OCI-LY7 (cell line): ENCODE results near the gene TPCN2. TPM values are rescaled to one million over a fixed set of nuclear protein-coding genes. Genes with fewer than 3 reads are reported as not detected.

Source experiments
- BruUV-seq: library from RNA; stranded (reverse); fragments of 400-500 nt; replicated peaks from 2 replicates; lab custom pipeline; 2021; lab: Mats Ljungman, UMichigan
- CTCF ChIA-PET: fragments of 300-600 bp; sonication (Branson Sonifier 250); formaldehyde crosslinking; loops from one replicate; lab custom pipeline; 2022; ENCODE audit warnings: antibody characterized with exemption; ENCODE audit not compliant: unreplicated experiment; lab: Charles Lee
- POLR2A ChIA-PET: fragments of 300-600 bp; sonication (Branson Sonifier 250); formaldehyde crosslinking; loops from one replicate; lab custom pipeline; 2022; ENCODE audit warnings: antibody characterized with exemption; lab: Charles Lee
- DNase-seq: peaks from one replicate; pipeline ENCODE4 v3.0.0-alpha.2; 2015; ENCODE audit warnings: low spot score
- H2AFZ ChIP-seq: fragments of 200-600 bp; sonication (generic), shearing (Covaris generic); 2 replicates; pipeline ENCODE4 v1.6.1; 2014; ENCODE audit warnings: mild to moderate bottlenecking, antibody characterized with exemption, low read length, moderate library complexity
- H3K27ac ChIP-seq: fragments of 200-600 bp; sonication (generic); 2 replicates; pipeline ENCODE4 v1.5.1; 2014; ENCODE audit warnings: mixed run types, low read depth, mild to moderate bottlenecking, moderate library complexity, low read length, inconsistent platforms; ENCODE audit not compliant: poor library complexity, severe bottlenecking
- H3K36me3 ChIP-seq: fragments of 200-600 bp; sonication (generic); 2 replicates; pipeline ENCODE4 v1.6.1; 2014; ENCODE audit warnings: mild to moderate bottlenecking, antibody characterized with exemption, low read length, moderate library complexity, mixed read lengths; ENCODE audit not compliant: insufficient read depth
- H3K4me1 ChIP-seq: fragments of 200-600 bp; sonication (generic); 2 replicates; pipeline ENCODE4 v1.5.1; 2014; ENCODE audit warnings: mild to moderate bottlenecking, low read length; ENCODE audit not compliant: insufficient read depth, poor library complexity, severe bottlenecking
- H3K4me2 ChIP-seq: fragments of 200-600 bp; sonication (generic); 2 replicates; pipeline ENCODE4 v1.6.1; 2014; ENCODE audit warnings: mild to moderate bottlenecking, low read length
- H3K4me3 ChIP-seq: fragments of 200-600 bp; sonication (generic); 2 replicates; pipeline ENCODE4 v1.5.1; 2014; ENCODE audit warnings: mild to moderate bottlenecking, low read depth, low read length; ENCODE audit not compliant: poor library complexity, severe bottlenecking
- H3K79me2 ChIP-seq: fragments of 200-600 bp; sonication (generic); 2 replicates; pipeline ENCODE4 v1.6.1; 2016; ENCODE audit warnings: low read depth, mild to moderate bottlenecking, low read length, moderate library complexity, mixed read lengths; ENCODE audit not compliant: insufficient read depth
- H3K9me2 ChIP-seq: fragments of 200-600 bp; sonication (generic); 2 replicates; pipeline ENCODE4 v1.6.1; 2016; ENCODE audit warnings: mild to moderate bottlenecking, low read length, mixed read lengths; ENCODE audit not compliant: insufficient read depth
- H3K9me3 ChIP-seq: fragments of 200-600 bp; sonication (generic); 2 replicates; pipeline ENCODE4 v1.6.1; 2014; ENCODE audit warnings: mild to moderate bottlenecking, mixed run types, low read length, mixed read lengths
- H4K20me1 ChIP-seq: fragments of 200-600 bp; sonication (generic); 2 replicates; pipeline ENCODE4 v1.6.1; 2014; ENCODE audit warnings: mild to moderate bottlenecking, antibody characterized with exemption, low read length, moderate library complexity, mixed read lengths; ENCODE audit not compliant: insufficient read depth
- EZH2phosphoT487 ChIP-seq: fragments of 200-600 bp; sonication (generic); IDR thresholded peaks from 2 replicates; pipeline ENCODE4 v1.6.1; 2018; ENCODE audit warnings: low read depth, borderline replicate concordance, mild to moderate bottlenecking, mixed run types, antibody characterized with exemption, low read length, moderate library complexity, mixed read lengths
- intact Hi-C: fragments of 100-400 bp; cut with micrococcal nuclease; formaldehyde crosslinking; loops from one replicate; pipeline ENCODE4 v1.10.0; 2022; ENCODE audit not compliant: unreplicated experiment
- total RNA-seq, 2 experiments: library from RNA; depleted of rRNA in 1 of 2; stranded (reverse); fragments of >200 nt in 1 of 2; shearing (Covaris generic) in 1 of 2; gene quantifications; 2 replicates each; pipeline ENCODE4 v1.2.3, GENCODE V29; 2014 to 2022
- TF ChIP-seq, protein P1 (sequence below): fragments of 200-600 bp; sonication (generic); conservative IDR thresholded peaks from 2 replicates; pipeline ENCODE4 v1.5.1; 2014; ENCODE audit warnings: mild to moderate bottlenecking, antibody characterized with exemption, low read length, moderate library complexity, mixed read lengths

The TPCN2 gene
- total RNA-seq, 2 experiments from 2014 or later, result 21.5 to 65.2 TPM

DNA sequence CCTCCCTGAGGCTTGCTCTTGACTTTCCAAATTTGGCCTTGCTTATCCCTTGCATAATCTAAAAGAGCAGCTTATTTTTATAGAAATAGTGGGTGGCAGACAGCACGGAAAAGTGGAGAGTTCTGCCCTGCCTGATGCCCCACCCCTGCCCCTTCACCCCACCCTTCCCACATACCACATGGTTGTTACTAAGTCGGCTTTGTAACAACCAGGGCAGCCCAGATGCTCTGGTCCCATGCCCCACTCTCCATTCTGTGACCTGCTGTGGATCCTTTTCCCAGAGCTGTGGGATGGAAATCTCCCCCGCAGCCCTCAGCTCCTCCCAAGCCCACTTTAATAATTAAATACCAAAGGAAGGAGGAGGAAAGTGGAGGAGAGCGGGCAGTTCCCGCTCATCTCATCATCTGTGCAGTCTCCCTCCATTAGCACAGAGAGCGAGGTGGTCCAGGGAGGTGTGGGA, 46.6 kb upstream of the TPCN2 start:
- no peak overlapping the region for H3K4me2 ChIP-seq
- no peak for TF ChIP-seq EZH2phosphoT487
- TF ChIP-seq, protein P1, sequence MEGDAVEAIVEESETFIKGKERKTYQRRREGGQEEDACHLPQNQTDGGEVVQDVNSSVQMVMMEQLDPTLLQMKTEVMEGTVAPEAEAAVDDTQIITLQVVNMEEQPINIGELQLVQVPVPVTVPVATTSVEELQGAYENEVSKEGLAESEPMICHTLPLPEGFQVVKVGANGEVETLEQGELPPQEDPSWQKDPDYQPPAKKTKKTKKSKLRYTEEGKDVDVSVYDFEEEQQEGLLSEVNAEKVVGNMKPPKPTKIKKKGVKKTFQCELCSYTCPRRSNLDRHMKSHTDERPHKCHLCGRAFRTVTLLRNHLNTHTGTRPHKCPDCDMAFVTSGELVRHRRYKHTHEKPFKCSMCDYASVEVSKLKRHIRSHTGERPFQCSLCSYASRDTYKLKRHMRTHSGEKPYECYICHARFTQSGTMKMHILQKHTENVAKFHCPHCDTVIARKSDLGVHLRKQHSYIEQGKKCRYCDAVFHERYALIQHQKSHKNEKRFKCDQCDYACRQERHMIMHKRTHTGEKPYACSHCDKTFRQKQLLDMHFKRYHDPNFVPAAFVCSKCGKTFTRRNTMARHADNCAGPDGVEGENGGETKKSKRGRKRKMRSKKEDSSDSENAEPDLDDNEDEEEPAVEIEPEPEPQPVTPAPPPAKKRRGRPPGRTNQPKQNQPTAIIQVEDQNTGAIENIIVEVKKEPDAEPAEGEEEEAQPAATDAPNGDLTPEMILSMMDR, result no peak
- no peaks in the 10 kb centered on the region for H3K79me2 ChIP-seq
- H2AFZ ChIP-seq, result no peak overlapping the region
- intact Hi-C loops, result no loop called here
- DNase-seq, result no peak
- no peaks in the 10 kb centered on the region for H3K4me1 ChIP-seq
- no peak overlapping the region for H3K27ac ChIP-seq
- ChIA-PET CTCF (no interaction called here), POLR2A (no interaction called here)
- no peaks in the 10 kb centered on the region for H4K20me1 ChIP-seq
- H3K9me2 ChIP-seq, result no peaks in the 10 kb centered on the region
- H3K4me3 ChIP-seq, result no peak overlapping the region
- no TSS peak for BruUV-seq
- H3K36me3 ChIP-seq, result no peaks in the 10 kb centered on the region
- H3K9me3 ChIP-seq, result no peaks in the 10 kb centered on the region

DNA sequence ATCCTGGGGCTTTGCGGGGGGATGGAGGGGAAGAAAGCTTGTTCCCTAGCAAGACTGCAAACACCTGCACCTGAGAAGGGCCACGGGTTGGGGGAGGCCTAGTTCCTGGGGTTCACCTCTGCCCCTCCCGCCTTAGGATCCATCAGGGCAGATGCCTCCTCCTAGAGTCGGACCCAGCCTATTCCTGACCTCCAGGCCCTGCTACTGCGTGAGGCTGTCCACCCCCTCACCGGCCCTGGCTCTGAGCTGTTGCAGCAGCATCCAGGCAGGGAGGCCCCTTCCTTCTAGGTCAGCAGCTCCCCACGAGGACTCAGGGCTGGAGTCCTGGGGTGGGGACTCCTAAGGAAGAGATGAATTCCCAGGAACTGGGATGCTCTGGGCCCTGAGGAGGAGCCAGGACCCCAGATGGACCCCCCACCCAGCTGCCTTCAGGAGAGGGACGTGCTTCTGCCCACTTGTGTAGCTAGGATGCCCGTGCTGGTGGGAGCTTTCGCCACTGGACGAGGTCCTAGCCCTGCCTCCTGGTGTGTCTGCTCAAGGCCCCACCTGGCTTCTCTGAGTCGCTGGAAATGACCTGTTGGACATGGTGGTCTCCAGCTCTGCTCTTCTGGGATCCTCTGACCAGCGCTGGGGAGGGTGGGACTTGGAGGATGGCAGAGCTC, 46.0 kb upstream of the TPCN2 start:
- H3K4me1 ChIP-seq, result no peaks in the 10 kb centered on the region
- no peaks in the 10 kb centered on the region for H4K20me1 ChIP-seq
- CTCF ChIA-PET, result no interaction called here
- no peak overlapping the region for H3K4me2 ChIP-seq
- DNase-seq, result no peak
- H3K9me3 ChIP-seq, result no peaks in the 10 kb centered on the region
- no peak overlapping the region for H2AFZ ChIP-seq
- H3K4me3 ChIP-seq, result no peak overlapping the region
- no peaks in the 10 kb centered on the region for H3K9me2 ChIP-seq
- H3K27ac ChIP-seq, result no peak overlapping the region
- no peaks in the 10 kb centered on the region for H3K79me2 ChIP-seq
- no peaks in the 10 kb centered on the region for H3K36me3 ChIP-seq
- no TSS peak for BruUV-seq
- intact Hi-C loops, result no loop called here
- no peak for TF ChIP-seq EZH2phosphoT487
- TF ChIP-seq, protein P1, result no peak
- POLR2A ChIA-PET, result no interaction called here

DNA sequence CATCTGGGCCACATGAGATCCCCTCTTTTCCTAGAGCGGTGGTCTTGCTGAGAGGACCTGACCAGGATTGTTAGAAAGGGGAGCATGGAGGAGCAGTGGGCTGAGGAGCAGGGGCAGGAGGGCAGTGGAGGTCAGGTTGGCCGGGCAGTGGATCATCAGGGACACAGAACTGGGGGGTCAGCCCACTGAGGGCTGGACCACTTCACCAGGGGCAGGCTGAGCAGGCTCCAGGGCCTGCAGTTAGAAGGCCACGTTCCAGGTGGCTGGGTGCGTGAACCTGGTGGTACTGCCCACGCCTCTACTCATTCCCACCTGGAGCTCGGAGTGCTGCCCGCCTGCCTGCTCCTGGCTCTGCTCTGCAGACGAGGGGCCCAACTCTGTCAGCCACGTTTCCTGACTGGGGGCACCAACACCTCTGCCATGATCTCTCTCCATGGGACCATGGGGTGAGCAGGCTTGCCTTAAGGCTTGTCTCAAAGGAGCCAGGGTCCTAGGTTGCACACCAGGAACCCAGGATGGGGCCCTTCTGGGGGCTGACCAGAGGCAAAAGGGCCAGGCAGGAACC, 45.3 kb upstream of the TPCN2 start:
- BruUV-seq, result no TSS peak
- no peak overlapping the region for H3K27ac ChIP-seq
- H3K79me2 ChIP-seq, result no peaks in the 10 kb centered on the region
- H3K4me1 ChIP-seq, result no peaks in the 10 kb centered on the region
- H4K20me1 ChIP-seq, result no peaks in the 10 kb centered on the region
- no peak for TF ChIP-seq EZH2phosphoT487
- TF ChIP-seq, protein P1, result no peak
- H2AFZ ChIP-seq, result no peak overlapping the region
- intact Hi-C loops, result no loop called here
- no peaks in the 10 kb centered on the region for H3K9me3 ChIP-seq
- no peaks in the 10 kb centered on the region for H3K36me3 ChIP-seq
- no peak overlapping the region for H3K4me2 ChIP-seq
- H3K9me2 ChIP-seq, result no peaks in the 10 kb centered on the region
- no peak overlapping the region for H3K4me3 ChIP-seq
- CTCF ChIA-PET, result no interaction called here
- DNase-seq, result no peak
- POLR2A ChIA-PET, result no interaction called here
